OCI-LY1 (cell line): ENCODE data around the gene DNAJB12.

ENCODE experiments used
- H2AFZ ChIP-seq: fragments of 200-600 bp; sonication (generic), shearing (Covaris generic); 2 replicates; pipeline ENCODE4 v1.6.0; 2014; ENCODE audit warnings: antibody characterized with exemption, mild to moderate bottlenecking, low read length
- H3F3A ChIP-seq: fragments of 200-600 bp; sonication (generic), shearing (Covaris generic); 2 replicates; pipeline ENCODE4 v1.6.0; 2014; ENCODE audit warnings: mild to moderate bottlenecking, antibody characterized with exemption, low read length, moderate library complexity; ENCODE audit not compliant: insufficient read depth
- H3K27ac ChIP-seq: fragments of 200-600 bp; sonication (generic); 2 replicates; pipeline ENCODE4 v1.5.1; 2014; ENCODE audit warnings: low read length, mixed run types, mild to moderate bottlenecking, low read depth; ENCODE audit not compliant: poor library complexity, severe bottlenecking
- H3K27me3 ChIP-seq: fragments of 200-600 bp; sonication (generic); 2 replicates; pipeline ENCODE4 v1.6.0; 2014; ENCODE audit warnings: antibody characterized with exemption, mild to moderate bottlenecking, low read length, moderate library complexity; ENCODE audit not compliant: insufficient read depth
- H3K36me3 ChIP-seq: fragments of 200-600 bp; sonication (generic); 2 replicates; pipeline ENCODE4 v1.6.1; 2014; ENCODE audit warnings: mild to moderate bottlenecking, antibody characterized with exemption, low read length, moderate library complexity, mixed read lengths; ENCODE audit not compliant: insufficient read depth
- H3K4me1 ChIP-seq: fragments of 200-600 bp; sonication (generic); 2 replicates; pipeline ENCODE4 v1.5.1; 2014; ENCODE audit warnings: mild to moderate bottlenecking, low read length, moderate library complexity; ENCODE audit not compliant: insufficient read depth, severe bottlenecking
- H3K4me2 ChIP-seq: fragments of 200-600 bp; sonication (generic), shearing (Covaris generic); 2 replicates; pipeline ENCODE4 v1.6.1; 2014; ENCODE audit warnings: low read length
- H3K4me3 ChIP-seq: fragments of 200-600 bp; sonication (generic); 2 replicates; pipeline ENCODE4 v1.5.1; 2014; ENCODE audit warnings: low read length, low read depth, mild to moderate bottlenecking, mixed read lengths; ENCODE audit not compliant: poor library complexity, severe bottlenecking
- H3K79me2 ChIP-seq: fragments of 200-600 bp; shearing (Covaris generic); 2 replicates; pipeline ENCODE4 v1.6.1; 2016; ENCODE audit warnings: mixed run types, low read length, mixed read lengths; ENCODE audit not compliant: insufficient read depth
- H3K9ac ChIP-seq: fragments of 200-600 bp; sonication (generic), shearing (Covaris generic); 2 replicates; pipeline ENCODE4 v1.6.1; 2014; ENCODE audit warnings: mild to moderate bottlenecking, low read length, mixed read lengths
- H3K9me2 ChIP-seq: fragments of 200-600 bp; sonication (generic), shearing (Covaris generic); 2 replicates; pipeline ENCODE4 v1.6.1; 2014; ENCODE audit warnings: low read depth, mild to moderate bottlenecking, low read length, mixed read lengths
- H3K9me3 ChIP-seq: fragments of 200-600 bp; shearing (Covaris generic); 2 replicates; pipeline ENCODE4 v1.6.1; 2014; ENCODE audit warnings: low read length, mixed read lengths
- H4K20me1 ChIP-seq: fragments of 200-600 bp; sonication (generic), shearing (Covaris generic); 2 replicates; pipeline ENCODE4 v1.6.0; 2016; ENCODE audit warnings: mild to moderate bottlenecking, low read length; ENCODE audit not compliant: insufficient read depth
- EZH2 ChIP-seq: fragments of 200-600 bp; sonication (generic), shearing (Covaris generic); IDR thresholded peaks from 2 replicates; pipeline ENCODE4 v1.8.0; 2017; ENCODE audit warnings: borderline replicate concordance, mixed run types, mild to moderate bottlenecking, antibody characterized with exemption, low read length, moderate library complexity, mixed read lengths
- TF ChIP-seq, protein P1 (sequence below): fragments of 200-600 bp; sonication (generic), shearing (Covaris generic); IDR thresholded peaks from 2 replicates; pipeline ENCODE4 v1.5.1; 2017; ENCODE audit warnings: mild to moderate bottlenecking, antibody characterized with exemption, low read length, moderate library complexity, mixed read lengths

The DNAJB12 gene

DNA sequence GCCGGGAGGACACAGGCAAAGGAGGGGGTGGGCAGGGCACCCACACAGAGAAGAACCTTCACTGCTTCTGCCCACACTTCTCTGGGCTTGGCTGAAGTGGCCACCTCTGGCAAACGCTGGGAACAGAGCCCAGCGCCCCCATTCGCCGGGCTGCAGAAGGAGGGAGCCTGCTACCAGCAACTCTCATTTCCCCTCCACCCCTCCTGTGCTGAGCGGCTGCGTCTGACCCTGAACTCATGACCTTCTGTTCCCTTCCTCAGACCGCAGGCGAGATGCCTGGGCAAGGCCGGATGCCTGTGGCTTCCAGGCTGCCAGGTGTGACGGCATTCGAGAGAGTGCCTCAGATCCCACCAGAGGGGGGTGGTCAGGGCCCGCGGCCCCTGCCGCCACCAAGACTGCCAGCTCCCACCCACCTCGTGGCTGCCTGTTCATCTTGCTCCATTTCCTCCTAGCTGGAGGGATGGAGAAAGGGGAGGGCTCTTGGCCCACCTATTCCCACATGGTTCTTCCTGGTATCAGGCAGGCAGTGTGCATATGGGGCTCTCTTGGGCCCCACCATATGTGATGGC, 19.8 kb downstream of the DNAJB12 start:
- no peaks in the 10 kb centered on the region for H3K9me3 ChIP-seq
- H3K4me2 ChIP-seq: peak overlapping the region; percentile 39
- no peak overlapping the region for H2AFZ ChIP-seq
- no peaks in the 10 kb centered on the region for H3K79me2 ChIP-seq
- H4K20me1 ChIP-seq: no peaks in the 10 kb centered on the region
- H3K27me3 ChIP-seq: no peaks in the 10 kb centered on the region
- H3K9me2 ChIP-seq: no peaks in the 10 kb centered on the region
- H3K27ac ChIP-seq: peak overlapping the region; percentile 99
- no peak for TF ChIP-seq EZH2
- TF ChIP-seq, protein P1, sequence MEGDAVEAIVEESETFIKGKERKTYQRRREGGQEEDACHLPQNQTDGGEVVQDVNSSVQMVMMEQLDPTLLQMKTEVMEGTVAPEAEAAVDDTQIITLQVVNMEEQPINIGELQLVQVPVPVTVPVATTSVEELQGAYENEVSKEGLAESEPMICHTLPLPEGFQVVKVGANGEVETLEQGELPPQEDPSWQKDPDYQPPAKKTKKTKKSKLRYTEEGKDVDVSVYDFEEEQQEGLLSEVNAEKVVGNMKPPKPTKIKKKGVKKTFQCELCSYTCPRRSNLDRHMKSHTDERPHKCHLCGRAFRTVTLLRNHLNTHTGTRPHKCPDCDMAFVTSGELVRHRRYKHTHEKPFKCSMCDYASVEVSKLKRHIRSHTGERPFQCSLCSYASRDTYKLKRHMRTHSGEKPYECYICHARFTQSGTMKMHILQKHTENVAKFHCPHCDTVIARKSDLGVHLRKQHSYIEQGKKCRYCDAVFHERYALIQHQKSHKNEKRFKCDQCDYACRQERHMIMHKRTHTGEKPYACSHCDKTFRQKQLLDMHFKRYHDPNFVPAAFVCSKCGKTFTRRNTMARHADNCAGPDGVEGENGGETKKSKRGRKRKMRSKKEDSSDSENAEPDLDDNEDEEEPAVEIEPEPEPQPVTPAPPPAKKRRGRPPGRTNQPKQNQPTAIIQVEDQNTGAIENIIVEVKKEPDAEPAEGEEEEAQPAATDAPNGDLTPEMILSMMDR: peak; percentile 64
- peak overlapping the region; percentile 10 for H3K4me3 ChIP-seq
- H3F3A ChIP-seq: 0 out of 2 replicates have a peak, but pooled peaks cover 4% of the 10 kb centered on the region
- peaks cover 60% of the 10 kb centered on the region for H3K4me1 ChIP-seq
- H3K36me3 ChIP-seq: peaks cover 25% of the 10 kb centered on the region; the same call in 1 of the 2 replicates
- peak overlapping the region; percentile 43; the same call in 1 of the 2 replicates for H3K9ac ChIP-seq

DNA sequence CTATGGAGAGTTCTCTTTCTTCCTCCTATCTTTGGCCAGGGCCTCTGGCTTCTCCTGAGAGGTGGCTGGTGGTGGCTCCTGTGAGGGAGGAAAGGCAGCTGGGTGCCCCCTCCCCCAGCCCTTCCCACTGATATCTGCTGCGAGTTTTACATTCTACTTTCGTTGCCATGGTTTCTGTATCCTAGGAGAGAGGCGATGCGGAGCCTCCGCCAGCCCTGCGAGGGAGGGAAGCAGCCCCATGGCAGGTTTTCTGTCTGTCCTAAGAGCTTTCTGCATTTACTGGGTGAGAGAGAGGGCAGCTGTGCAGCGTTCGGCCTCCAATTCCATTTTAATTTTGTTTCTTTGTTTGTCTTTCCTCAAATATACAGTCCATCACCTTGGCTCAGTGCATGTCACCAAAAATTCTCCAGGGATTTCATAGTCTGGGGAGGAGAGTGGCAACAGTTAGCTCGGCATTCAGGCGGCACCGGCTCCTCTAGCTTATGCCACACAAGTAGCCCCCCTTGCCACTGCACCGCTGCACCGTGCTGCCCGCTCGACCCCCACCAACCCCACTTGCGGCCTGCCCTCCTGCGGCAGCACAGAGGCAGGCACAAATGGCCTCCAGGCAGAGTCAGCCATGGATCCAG, 20.4 kb downstream of the DNAJB12 start:
- no peak overlapping the region for H2AFZ ChIP-seq
- no peaks in the 10 kb centered on the region for H3K9me2 ChIP-seq
- H3K36me3 ChIP-seq: peaks cover 25% of the 10 kb centered on the region; the same call in 1 of the 2 replicates
- peak overlapping the region; percentile 10 for H3K4me3 ChIP-seq
- no peaks in the 10 kb centered on the region for H3K9me3 ChIP-seq
- H4K20me1 ChIP-seq: no peaks in the 10 kb centered on the region
- TF ChIP-seq EZH2: no peak
- TF ChIP-seq, protein P1: no peak; the same call in 1 of the 2 replicates
- H3K27me3 ChIP-seq: no peaks in the 10 kb centered on the region
- 0 out of 2 replicates have a peak, but pooled peaks cover 4% of the 10 kb centered on the region for H3F3A ChIP-seq
- peak overlapping the region; percentile 39 for H3K4me2 ChIP-seq
- peak overlapping the region; percentile 43; the same call in 1 of the 2 replicates for H3K9ac ChIP-seq
- H3K79me2 ChIP-seq: no peaks in the 10 kb centered on the region
- peaks cover 66% of the 10 kb centered on the region for H3K4me1 ChIP-seq
- H3K27ac ChIP-seq: peak overlapping the region; percentile 99

GRCh38 chr10:72333112-72334015, 21.4 kb downstream of the DNAJB12 start:
- H3K4me2 ChIP-seq: peak overlapping the region; percentile 79
- no peaks in the 10 kb centered on the region for H3K27me3 ChIP-seq
- peaks cover 24% of the 10 kb centered on the region; the same call in 1 of the 2 replicates for H3K36me3 ChIP-seq
- no peaks in the 10 kb centered on the region for H4K20me1 ChIP-seq
- H2AFZ ChIP-seq: no peak overlapping the region
- no peaks in the 10 kb centered on the region for H3K9me2 ChIP-seq
- H3K4me3 ChIP-seq: peak overlapping the region; percentile 59
- peak overlapping the region; percentile 94 for H3K9ac ChIP-seq
- H3K9me3 ChIP-seq: no peaks in the 10 kb centered on the region
- TF ChIP-seq, protein P1: no peak
- TF ChIP-seq EZH2: no peak
- H3K27ac ChIP-seq: peak overlapping the region; percentile 99
- H3K4me1 ChIP-seq: peaks cover 76% of the 10 kb centered on the region
- 0 out of 2 replicates have a peak, but pooled peaks cover 4% of the 10 kb centered on the region for H3F3A ChIP-seq
- no peaks in the 10 kb centered on the region for H3K79me2 ChIP-seq
